ENCODE results near the gene ARSG. TPM values are rescaled to one million over a fixed set of nuclear protein-coding genes. Genes with fewer than 3 reads are reported as not detected.
A peak's percentile ranks its signal among the peaks of the same experiment; 100 is the strongest.

Gene ARSG
- total and polyA plus RNA-seq, 10 of the 15 experiments (the other 5 are each of a cell fraction or from before 2014, with no cell fraction given), result 2.9 to 13.5 (median 7.6) TPM

DNA sequence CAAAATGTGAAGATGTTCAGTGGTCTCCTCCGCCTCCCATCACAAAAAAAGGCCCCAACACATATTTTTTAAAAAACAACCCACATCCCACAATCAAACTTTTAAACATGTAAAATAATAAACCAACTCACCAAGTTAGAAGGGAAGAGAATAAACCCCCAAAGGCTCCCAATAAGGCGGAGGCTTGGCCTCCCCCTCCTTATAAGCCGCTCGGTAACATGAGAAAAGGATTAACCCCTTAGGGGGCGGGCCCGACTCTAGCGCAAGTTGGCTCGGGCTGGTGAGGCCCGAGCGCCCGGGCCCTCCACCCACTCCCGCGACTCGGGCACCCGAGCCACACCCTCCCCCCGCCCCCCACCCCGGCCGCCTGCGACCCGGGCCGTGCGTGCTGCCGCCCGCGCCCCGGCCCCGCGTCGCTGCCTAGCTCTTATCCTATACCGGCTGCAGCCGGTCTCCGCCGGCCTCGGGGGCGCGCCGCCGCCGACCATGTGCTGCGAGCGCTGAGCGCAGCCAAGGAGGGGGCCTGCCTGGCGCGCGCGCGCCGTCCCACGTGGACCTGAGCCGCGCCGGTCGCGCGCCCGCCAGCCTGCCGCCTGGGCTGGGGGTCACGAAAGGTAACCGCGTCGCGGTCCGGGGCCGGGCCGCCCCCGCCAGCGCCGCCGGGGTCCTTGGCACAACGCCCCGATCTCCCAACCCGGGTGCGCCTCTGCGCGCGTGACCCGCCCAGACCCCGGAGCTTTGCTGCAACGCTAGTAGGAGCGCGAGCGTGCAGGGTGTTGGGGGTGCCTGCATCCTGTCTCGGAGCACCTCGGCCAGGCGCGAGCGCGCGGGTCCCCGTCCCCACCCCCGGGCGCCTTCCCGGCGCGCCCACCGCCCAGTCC is at the start of gene ARSG, which contains the start of gene SLC16A6 (continued):
- TF ChIP-seq, protein P1, sequence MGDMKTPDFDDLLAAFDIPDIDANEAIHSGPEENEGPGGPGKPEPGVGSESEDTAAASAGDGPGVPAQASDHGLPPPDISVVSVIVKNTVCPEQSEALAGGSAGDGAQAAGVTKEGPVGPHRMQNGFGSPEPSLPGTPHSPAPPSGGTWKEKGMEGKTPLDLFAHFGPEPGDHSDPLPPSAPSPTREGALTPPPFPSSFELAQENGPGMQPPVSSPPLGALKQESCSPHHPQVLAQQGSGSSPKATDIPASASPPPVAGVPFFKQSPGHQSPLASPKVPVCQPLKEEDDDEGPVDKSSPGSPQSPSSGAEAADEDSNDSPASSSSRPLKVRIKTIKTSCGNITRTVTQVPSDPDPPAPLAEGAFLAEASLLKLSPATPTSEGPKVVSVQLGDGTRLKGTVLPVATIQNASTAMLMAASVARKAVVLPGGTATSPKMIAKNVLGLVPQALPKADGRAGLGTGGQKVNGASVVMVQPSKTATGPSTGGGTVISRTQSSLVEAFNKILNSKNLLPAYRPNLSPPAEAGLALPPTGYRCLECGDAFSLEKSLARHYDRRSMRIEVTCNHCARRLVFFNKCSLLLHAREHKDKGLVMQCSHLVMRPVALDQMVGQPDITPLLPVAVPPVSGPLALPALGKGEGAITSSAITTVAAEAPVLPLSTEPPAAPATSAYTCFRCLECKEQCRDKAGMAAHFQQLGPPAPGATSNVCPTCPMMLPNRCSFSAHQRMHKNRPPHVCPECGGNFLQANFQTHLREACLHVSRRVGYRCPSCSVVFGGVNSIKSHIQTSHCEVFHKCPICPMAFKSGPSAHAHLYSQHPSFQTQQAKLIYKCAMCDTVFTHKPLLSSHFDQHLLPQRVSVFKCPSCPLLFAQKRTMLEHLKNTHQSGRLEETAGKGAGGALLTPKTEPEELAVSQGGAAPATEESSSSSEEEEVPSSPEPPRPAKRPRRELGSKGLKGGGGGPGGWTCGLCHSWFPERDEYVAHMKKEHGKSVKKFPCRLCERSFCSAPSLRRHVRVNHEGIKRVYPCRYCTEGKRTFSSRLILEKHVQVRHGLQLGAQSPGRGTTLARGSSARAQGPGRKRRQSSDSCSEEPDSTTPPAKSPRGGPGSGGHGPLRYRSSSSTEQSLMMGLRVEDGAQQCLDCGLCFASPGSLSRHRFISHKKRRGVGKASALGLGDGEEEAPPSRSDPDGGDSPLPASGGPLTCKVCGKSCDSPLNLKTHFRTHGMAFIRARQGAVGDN (IDR thresholded peaks at IDR 0.05), result peak; percentile 71
- no peak for TF ChIP-seq MEF2B (IDR thresholded peaks at IDR 0.05; ENCODE audit: partially characterized antibody, poor library complexity, severe bottlenecking)
- 0 out of 2 replicates have a peak, but pooled peaks have one; percentile 25 for TF ChIP-seq BCL11A (IDR thresholded peaks at IDR 0.05; ENCODE audit: low read depth, low read length)
- TF ChIP-seq NFYA (IDR thresholded peaks at IDR 0.05; ENCODE audit: borderline replicate concordance, low read depth, low read length), result no peak
- no peak for TF ChIP-seq RAD51 (IDR thresholded peaks at IDR 0.05)
- no peak for TF ChIP-seq SPI1 (IDR thresholded peaks at IDR 0.05; ENCODE audit: borderline replicate concordance, insufficient read depth, low read depth, low read length)
- TF ChIP-seq NR2F1 (conservative IDR thresholded peaks at IDR 0.05), result peak; percentile 94
- 0 out of 2 replicates have a peak, but pooled peaks have one; percentile 62 for TF ChIP-seq TCF3 (IDR thresholded peaks at IDR 0.05; ENCODE audit: borderline replicate concordance, insufficient read depth, low read depth, low read length)
- no peak for TF ChIP-seq MTA3 (IDR thresholded peaks at IDR 0.05; ENCODE audit: borderline replicate concordance, low read length)
- TF ChIP-seq, protein P2, sequence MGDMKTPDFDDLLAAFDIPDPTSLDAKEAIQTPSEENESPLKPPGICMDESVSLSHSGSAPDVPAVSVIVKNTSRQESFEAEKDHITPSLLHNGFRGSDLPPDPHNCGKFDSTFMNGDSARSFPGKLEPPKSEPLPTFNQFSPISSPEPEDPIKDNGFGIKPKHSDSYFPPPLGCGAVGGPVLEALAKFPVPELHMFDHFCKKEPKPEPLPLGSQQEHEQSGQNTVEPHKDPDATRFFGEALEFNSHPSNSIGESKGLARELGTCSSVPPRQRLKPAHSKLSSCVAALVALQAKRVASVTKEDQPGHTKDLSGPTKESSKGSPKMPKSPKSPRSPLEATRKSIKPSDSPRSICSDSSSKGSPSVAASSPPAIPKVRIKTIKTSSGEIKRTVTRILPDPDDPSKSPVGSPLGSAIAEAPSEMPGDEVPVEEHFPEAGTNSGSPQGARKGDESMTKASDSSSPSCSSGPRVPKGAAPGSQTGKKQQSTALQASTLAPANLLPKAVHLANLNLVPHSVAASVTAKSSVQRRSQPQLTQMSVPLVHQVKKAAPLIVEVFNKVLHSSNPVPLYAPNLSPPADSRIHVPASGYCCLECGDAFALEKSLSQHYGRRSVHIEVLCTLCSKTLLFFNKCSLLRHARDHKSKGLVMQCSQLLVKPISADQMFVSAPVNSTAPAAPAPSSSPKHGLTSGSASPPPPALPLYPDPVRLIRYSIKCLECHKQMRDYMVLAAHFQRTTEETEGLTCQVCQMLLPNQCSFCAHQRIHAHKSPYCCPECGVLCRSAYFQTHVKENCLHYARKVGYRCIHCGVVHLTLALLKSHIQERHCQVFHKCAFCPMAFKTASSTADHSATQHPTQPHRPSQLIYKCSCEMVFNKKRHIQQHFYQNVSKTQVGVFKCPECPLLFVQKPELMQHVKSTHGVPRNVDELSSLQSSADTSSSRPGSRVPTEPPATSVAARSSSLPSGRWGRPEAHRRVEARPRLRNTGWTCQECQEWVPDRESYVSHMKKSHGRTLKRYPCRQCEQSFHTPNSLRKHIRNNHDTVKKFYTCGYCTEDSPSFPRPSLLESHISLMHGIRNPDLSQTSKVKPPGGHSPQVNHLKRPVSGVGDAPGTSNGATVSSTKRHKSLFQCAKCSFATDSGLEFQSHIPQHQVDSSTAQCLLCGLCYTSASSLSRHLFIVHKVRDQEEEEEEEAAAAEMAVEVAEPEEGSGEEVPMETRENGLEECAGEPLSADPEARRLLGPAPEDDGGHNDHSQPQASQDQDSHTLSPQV (IDR thresholded peaks at IDR 0.05), result no peak
- no peak for TF ChIP-seq HDAC2 (IDR thresholded peaks at IDR 0.05)
- TF ChIP-seq LARP7 (IDR thresholded peaks at IDR 0.05), result peak; percentile 78
- TF ChIP-seq ZNF274 (IDR thresholded peaks at IDR 0.05; ENCODE audit: insufficient read depth, insufficient read length), result no peak
- no peak for TF ChIP-seq SIX5 (IDR thresholded peaks at IDR 0.05; ENCODE audit: low read depth, low read length, severe bottlenecking)
- TF ChIP-seq, protein P3, sequence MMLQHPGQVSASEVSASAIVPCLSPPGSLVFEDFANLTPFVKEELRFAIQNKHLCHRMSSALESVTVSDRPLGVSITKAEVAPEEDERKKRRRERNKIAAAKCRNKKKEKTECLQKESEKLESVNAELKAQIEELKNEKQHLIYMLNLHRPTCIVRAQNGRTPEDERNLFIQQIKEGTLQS (IDR thresholded peaks at IDR 0.05; ENCODE audit: borderline replicate concordance, extremely low read depth, low read depth, low read length), result no peak
- TF ChIP-seq, protein P4, sequence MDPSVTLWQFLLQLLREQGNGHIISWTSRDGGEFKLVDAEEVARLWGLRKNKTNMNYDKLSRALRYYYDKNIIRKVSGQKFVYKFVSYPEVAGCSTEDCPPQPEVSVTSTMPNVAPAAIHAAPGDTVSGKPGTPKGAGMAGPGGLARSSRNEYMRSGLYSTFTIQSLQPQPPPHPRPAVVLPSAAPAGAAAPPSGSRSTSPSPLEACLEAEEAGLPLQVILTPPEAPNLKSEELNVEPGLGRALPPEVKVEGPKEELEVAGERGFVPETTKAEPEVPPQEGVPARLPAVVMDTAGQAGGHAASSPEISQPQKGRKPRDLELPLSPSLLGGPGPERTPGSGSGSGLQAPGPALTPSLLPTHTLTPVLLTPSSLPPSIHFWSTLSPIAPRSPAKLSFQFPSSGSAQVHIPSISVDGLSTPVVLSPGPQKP (IDR thresholded peaks at IDR 0.05; ENCODE audit: low read depth, low read length), result no peak
- TF ChIP-seq, protein P5, sequence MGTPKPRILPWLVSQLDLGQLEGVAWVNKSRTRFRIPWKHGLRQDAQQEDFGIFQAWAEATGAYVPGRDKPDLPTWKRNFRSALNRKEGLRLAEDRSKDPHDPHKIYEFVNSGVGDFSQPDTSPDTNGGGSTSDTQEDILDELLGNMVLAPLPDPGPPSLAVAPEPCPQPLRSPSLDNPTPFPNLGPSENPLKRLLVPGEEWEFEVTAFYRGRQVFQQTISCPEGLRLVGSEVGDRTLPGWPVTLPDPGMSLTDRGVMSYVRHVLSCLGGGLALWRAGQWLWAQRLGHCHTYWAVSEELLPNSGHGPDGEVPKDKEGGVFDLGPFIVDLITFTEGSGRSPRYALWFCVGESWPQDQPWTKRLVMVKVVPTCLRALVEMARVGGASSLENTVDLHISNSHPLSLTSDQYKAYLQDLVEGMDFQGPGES (IDR thresholded peaks at IDR 0.05), result no peak
- TF ChIP-seq STAT1 (conservative IDR thresholded peaks at IDR 0.05), result no peak
- no peak; the same call in 1 of the 2 replicates for TF ChIP-seq ZNF217 (IDR thresholded peaks at IDR 0.05)
